Nephron (organoid): ENCODE measurements around the gene FUT3.

Experiments
- H3K27ac Mint-ChIP-seq, 3 experiments: 2 replicates each; pipeline ENCODE4 v1.8.0; 2020; ENCODE audit warnings: mixed read lengths in 3 of 3, mild to moderate bottlenecking in 2 of 3, moderate library complexity in 1 of 3
- H3K27me3 Mint-ChIP-seq: 2 replicates; pipeline ENCODE4 v1.8.0; 2021; ENCODE audit warnings: low read depth, mild to moderate bottlenecking, moderate library complexity, mixed read lengths
- H3K36me3 Mint-ChIP-seq: 2 replicates; pipeline ENCODE4 v1.8.0; 2020; ENCODE audit warnings: low read depth, mixed read lengths
- H3K4me1 Mint-ChIP-seq: 2 replicates; pipeline ENCODE4 v1.8.0; 2020; ENCODE audit warnings: mixed read lengths
- H3K4me3 Mint-ChIP-seq, 3 experiments: 2 replicates each; pipeline ENCODE4 v1.8.0; 2020; ENCODE audit warnings: mild to moderate bottlenecking in 3 of 3, mixed read lengths in 3 of 3, moderate library complexity in 2 of 3
- H3K9me3 Mint-ChIP-seq: 2 replicates; pipeline ENCODE4 v1.8.0; 2020; ENCODE audit warnings: mixed read lengths
- TF ChIP-seq, protein P1 (sequence below), 3 experiments: fragments of 200-600 bp; sonication (generic); IDR thresholded peaks; one replicate each; pipeline ENCODE4 v1.5.0; 2021; ENCODE audit warnings: antibody characterized with exemption in 3 of 3; ENCODE audit not compliant: unreplicated experiment in 3 of 3

The FUT3 gene

DNA sequence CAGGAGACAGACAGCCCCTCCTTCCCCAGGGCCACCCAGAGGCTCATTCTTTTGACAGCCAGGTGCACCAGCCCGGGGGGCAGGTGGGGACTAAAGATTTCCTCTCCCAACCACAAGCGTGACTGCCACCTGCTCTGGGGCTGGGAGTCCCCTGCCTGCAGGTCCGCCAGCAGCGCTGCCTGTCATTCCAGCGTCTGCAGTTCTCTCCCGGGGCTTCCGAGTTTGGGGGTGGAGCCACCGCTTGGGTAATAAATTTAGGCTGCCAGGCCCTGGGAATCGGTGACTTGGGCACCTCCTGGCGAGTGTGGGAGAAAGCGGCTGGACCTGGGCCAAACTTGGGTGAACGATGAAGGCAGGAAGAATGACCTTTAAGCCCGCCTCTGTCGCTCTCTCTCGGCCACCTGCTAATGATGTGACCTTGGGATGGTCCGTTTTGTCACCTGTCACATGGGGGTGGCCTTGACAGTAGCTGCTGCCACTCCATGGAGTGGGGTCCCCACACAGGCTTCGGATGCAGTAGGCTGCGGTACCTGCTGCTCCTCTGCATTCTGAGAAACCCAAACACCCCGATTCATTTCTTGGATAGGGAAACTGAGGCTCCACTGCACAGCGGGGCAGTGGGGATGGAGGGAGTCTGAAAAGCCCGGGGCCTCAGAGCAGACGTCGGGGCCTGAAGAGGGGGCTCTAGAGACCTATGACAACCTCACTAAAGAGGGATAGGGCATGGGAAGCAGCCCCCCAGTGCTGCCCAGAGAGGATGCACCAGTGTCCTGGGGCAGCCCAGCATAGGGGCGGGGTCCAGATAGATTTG, 24.5 kb downstream of the FUT3 start:
- Mint-ChIP-seq H3K36me3 (no peaks in the 10 kb centered on the region), H3K4me3 (peak overlapping the region; percentile 91 to 92 (median 91)), H3K4me1 (peaks cover 12% of the 10 kb centered on the region), H3K9me3 (no peaks in the 10 kb centered on the region), H3K27me3 (no peaks in the 10 kb centered on the region), H3K27ac (peak overlapping the region; percentile 79 to 97 (median 96))
- TF ChIP-seq, protein P1, sequence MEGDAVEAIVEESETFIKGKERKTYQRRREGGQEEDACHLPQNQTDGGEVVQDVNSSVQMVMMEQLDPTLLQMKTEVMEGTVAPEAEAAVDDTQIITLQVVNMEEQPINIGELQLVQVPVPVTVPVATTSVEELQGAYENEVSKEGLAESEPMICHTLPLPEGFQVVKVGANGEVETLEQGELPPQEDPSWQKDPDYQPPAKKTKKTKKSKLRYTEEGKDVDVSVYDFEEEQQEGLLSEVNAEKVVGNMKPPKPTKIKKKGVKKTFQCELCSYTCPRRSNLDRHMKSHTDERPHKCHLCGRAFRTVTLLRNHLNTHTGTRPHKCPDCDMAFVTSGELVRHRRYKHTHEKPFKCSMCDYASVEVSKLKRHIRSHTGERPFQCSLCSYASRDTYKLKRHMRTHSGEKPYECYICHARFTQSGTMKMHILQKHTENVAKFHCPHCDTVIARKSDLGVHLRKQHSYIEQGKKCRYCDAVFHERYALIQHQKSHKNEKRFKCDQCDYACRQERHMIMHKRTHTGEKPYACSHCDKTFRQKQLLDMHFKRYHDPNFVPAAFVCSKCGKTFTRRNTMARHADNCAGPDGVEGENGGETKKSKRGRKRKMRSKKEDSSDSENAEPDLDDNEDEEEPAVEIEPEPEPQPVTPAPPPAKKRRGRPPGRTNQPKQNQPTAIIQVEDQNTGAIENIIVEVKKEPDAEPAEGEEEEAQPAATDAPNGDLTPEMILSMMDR (IDR thresholded peaks at IDR 0.05; ENCODE audit: unreplicated experiment in 3 of 3): no peak

DNA sequence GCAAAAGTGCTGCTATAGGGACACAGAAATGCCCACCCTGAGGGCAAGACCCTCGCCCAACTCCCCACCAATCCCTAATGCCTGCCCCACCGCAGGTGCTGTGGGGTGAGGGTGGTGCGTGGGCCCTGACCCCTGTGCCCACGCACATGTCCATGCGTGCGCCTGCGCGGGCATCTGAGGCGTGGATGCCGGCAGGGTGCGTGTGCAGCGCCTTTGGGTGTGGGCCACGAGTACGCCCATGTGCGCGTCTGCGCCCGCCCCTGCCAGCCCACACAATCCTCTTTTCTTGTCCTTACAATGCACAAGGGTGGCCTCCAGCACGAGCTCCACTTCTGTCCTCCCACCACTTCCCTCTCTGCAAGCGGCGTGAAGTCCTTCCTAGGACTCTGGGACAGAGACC, 26.1 kb downstream of the FUT3 start:
- no peaks in the 10 kb centered on the region for H3K36me3 Mint-ChIP-seq
- TF ChIP-seq, protein P1 (IDR thresholded peaks at IDR 0.05; ENCODE audit: unreplicated experiment in 3 of 3): no peak
- H3K4me3 Mint-ChIP-seq: no peak overlapping the region
- no peaks in the 10 kb centered on the region for H3K9me3 Mint-ChIP-seq
- H3K27ac Mint-ChIP-seq: no peak overlapping the region
- peaks cover 10% of the 10 kb centered on the region for H3K4me1 Mint-ChIP-seq
- H3K27me3 Mint-ChIP-seq: no peaks in the 10 kb centered on the region

DNA sequence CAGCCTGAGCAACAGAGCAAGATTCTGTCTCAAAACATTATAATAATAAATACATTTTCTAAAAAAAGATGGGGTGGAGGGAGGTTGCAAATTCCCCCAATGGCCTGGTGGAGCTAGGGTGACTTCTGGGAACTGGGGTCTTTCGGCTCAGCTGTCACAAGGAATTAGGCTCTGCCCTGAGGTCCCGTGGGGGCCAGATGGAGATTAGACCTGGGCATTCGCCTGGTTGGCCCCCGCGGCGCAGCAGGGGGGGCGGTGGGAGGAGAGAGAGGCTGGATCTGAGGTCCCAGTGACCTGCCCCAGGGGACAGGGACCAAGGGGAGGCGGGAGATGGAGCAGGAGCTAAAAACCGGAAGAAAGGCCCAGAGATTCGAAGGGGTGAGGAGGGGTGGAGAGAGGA, 26.5 kb downstream of the FUT3 start:
- H3K9me3 Mint-ChIP-seq: no peaks in the 10 kb centered on the region
- H3K4me3 Mint-ChIP-seq: no peak overlapping the region
- peaks cover 8% of the 10 kb centered on the region for H3K4me1 Mint-ChIP-seq
- no peaks in the 10 kb centered on the region for H3K27me3 Mint-ChIP-seq
- H3K36me3 Mint-ChIP-seq: no peaks in the 10 kb centered on the region
- TF ChIP-seq, protein P1 (IDR thresholded peaks at IDR 0.05; ENCODE audit: unreplicated experiment in 3 of 3): no peak
- no peak overlapping the region for H3K27ac Mint-ChIP-seq

DNA sequence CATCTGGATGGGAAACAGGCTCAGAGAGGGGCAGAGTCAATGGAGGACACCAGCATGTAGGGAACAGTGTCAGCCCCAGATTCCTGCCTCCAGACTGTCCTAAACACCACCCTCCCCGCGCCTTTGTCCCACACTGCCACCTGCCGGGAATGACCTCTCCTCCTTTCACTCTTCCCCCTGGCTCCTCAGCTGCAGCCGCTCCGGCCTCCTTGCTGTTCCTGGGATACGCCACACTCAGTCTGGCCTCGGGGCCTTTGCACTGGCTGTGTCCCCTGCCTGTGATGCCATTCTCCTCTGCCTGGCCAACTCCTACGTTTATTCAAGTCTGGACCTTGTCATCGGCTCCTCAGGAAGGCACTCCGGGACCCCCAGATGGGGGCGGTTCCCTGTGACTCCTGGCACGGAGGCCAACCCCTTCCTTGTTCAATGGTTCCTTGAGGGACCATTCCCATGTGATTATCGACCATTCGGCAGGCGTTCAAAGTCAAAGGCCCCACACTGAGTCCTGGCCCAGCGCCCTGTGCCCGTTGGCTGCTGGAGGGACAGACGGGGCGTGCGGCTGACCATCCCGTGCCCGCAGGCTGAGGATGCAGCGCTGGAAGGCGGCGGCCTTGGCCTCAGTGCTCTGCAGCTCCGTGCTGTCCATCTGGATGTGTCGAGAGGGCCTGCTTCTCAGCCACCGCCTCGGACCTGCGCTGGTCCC, 27.5 kb downstream of the FUT3 start:
- Mint-ChIP-seq H3K4me3 (no peak overlapping the region), H3K36me3 (no peaks in the 10 kb centered on the region), H3K4me1 (peaks cover 8% of the 10 kb centered on the region), H3K9me3 (no peaks in the 10 kb centered on the region), H3K27ac (no peak overlapping the region), H3K27me3 (no peaks in the 10 kb centered on the region)
- TF ChIP-seq, protein P1 (IDR thresholded peaks at IDR 0.05; ENCODE audit: unreplicated experiment in 3 of 3): no peak

DNA sequence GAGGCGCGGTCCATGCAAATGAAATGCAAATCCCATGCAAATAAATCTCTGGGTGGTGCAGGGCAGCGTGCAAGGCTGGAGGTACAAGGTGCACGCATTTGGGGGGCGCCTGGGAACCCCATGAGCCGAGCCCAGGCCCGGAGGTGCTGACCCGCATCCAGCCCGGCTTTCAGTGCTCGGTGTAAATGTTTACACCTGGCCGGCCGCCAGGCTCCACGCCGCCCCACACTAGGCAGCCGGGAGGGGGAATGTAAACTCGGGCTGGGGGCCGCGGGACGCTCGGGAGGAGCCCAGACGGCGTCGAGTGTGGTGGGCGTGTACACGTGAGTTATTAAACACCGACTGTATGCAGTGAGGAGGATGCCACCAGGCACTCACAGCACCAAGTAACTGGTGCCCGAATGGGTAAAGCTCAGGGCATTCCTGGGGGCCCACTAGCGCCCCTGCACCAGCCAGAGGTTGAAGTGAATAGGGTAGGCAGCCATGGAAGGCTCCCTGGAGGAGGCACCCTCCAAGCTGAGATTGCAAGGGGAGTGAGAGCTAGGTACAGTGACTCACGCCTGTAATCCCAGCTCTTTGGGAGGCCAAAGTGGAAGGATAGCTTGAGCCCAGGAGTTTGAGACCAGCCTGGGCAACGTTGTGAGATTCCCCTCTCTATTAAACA, 28.9 kb downstream of the FUT3 start:
- Mint-ChIP-seq H3K4me1 (peaks cover 7% of the 10 kb centered on the region), H3K36me3 (no peaks in the 10 kb centered on the region), H3K27me3 (peaks cover 4% of the 10 kb centered on the region), H3K27ac (no peak overlapping the region), H3K9me3 (no peaks in the 10 kb centered on the region), H3K4me3 (no peak overlapping the region)
- TF ChIP-seq, protein P1 (IDR thresholded peaks at IDR 0.05; ENCODE audit: unreplicated experiment in 3 of 3): no peak
